Right ventricle myocardium superior (tissue), 1 donor: ENCODE measurements around the gene ECSIT. TPM values are rescaled to one million over a fixed set of nuclear protein-coding genes. Genes with fewer than 3 reads are reported as not detected.

Experiments used
- ATAC-seq: fragments of 200-7000 bp; cut with Tn5 transposase; one replicate; pipeline ENCODE4 v1.9.1; 2020; ENCODE audit warnings: mild to moderate bottlenecking; ENCODE audit not compliant: poor library complexity
- DNase-seq: peaks from one replicate; pipeline ENCODE4 v3.0.0-alpha.2; 2020
- intact Hi-C: fragments of 100-400 bp; cut with DNase I; formaldehyde crosslinking; loops from one replicate; pipeline ENCODE4 v1.11.2; 2022
- total RNA-seq: library from RNA; stranded (reverse); fragmentation: NEBNext Ultra II Directional; extraction: Animal tissue kit (Norgen Biotek cat#: 25700); gene quantifications from one replicate; pipeline ENCODE4 v1.2.1, GENCODE V29; 2021
- donor health status: DM: no; HTN: yes; CAD: no; lungs with severe emphysema.

Gene ECSIT
- total RNA-seq, 1 donor from 2014 or later: 178 TPM

DNA sequence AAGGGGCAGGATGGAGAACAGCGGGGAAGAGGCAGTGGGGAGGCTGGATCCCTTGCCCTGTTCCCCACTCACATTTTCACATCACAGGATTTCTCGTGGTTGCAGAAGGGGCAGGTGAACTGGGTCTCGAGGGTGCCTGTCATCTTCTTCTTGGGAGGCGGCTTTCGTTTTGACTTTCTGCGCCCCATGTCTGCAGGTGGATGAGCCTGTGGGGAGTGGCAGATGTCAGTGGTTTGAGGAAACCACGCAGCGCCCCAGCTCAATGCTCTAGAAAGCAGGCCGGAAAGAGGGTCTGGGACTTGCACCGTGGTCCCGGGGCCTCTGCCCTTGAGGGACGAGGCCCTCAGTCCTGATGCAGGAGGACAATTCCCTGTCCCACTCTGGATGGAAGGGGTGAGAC, 25.2 kb upstream of the ECSIT start:
- intact Hi-C loops: no loop called here
- DNase-seq (no peak), ATAC-seq (no peak)

GRCh38 chr19:11552666-11553372, 23.9 kb upstream of the ECSIT start:
- ATAC-seq (no peak), DNase-seq (no peak)
- intact Hi-C loops: no loop called here

DNA sequence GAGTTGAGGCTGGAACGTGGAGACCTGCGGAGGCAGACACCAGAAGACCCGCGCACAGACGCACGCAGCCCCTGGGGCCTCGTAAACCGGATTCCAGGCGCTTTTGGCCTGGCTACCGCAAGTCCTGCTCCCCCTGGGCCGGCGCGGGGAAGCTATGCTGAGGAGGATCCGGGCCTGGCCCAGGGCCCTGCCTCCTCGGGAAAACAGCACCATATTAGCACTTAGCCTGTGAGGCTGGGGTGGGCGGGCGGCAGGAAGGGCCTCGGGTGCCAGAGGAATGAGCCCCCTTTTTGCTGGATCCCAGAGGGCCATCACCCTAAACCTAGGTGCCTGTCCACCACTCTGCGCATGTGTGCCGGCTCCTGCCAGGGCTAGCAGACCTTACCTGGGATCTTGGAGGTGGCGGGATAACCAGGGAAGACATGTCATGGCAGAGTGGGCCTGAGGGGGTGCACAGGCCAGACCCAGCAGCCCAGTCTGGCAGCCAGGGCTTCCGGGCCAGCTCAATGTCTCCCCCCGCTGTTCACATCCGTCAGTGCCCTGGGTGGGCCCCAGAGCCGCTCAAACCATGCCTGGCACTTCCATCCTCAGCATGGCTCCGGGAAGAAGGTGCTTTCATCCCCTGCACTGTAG, 22.8 kb upstream of the ECSIT start:
- intact Hi-C loops: no loop called here
- ATAC-seq (no peak), DNase-seq (no peak)

DNA sequence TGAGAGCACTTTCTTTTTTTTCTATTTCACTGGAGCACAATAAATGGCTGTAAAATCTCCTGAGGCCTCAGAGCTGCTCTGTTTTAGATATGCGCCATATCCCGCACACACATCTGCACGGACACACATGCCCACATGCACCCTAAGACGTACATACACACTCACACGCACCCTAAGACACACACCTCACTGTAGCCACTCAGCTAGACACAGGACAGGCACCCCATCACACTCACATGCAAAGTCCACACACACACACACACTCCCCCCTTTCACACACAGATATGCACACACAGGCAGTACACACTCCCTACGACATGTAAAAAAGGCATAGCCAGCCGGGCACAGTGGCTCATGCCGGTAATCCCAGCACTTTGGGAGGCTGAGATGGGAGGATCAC, 21.3 kb upstream of the ECSIT start:
- intact Hi-C loops: no loop called here
- ATAC-seq (no peak), DNase-seq (no peak)

GRCh38 chr19:11549386-11549953, 20.5 kb upstream of the ECSIT start:
- no peak for DNase-seq
- intact Hi-C loops: no loop called here
- no peak for ATAC-seq

- no peak for ATAC-seq
- intact Hi-C loops: no loop called here
- DNase-seq: no peak
Observed at GRCh38 chr19:11547929-11548700, 19.2 kb upstream of the ECSIT start.

GRCh38 chr19:11541238-11541637, 12.3 kb upstream of the ECSIT start:
- DNase-seq: no peak
- ATAC-seq: no peak

GRCh38 chr19:11540645-11541044, 11.7 kb upstream of the ECSIT start:
- no peak for DNase-seq
- intact Hi-C loops: no loop called here
- no peak for ATAC-seq

More at GRCh38 chr19:11541238-11541637, 12.3 kb upstream of the ECSIT start:
- intact Hi-C loops: no loop called here

DNA sequence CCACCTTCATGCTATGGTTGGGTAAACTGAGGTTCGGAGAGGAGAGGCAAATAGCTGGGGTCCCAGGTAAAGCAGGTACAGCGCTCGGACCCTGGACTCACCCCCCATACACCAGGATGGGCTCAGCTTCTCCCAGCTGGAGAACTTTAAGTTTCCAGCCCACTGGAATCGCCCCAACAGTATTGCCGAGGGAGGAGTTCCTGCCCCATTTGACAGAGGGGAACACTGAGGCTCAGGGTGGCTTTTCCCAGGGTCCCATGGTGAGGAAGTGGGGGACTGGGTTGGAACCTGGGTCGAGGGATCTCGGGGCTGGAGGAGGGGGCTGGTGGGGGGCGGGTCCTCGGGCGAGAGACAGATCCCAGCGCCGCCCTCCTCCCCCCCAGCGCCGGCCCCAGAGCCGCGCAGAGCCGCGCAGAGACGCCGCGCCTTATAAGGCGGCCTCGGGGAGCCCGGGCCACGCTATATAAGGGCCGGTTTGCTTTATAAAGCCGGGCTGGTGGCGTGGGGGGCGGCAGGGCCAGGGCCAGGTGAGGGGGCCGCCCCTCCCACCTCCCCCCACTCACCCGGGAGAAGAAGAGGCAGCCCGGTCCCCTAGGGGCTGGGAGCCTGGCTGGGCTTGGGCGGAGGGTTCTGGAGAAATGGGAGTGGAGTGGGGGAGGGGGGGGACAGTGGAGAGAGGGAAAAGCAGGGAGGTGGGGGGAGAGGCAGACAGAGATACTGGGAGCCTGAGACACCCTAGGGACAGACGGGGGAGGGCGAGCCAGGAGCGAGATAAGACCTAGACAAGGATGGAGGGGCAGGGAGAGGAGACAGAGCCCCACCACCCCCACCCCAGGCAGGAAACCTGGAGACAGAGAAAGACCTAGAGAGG, 10.8 kb upstream of the ECSIT start:
- peak; percentile 60 for ATAC-seq
- intact Hi-C loops: no loop called here
- no peak for DNase-seq

GRCh38 chr19:11538232-11539036, 9.5 kb upstream of the ECSIT start, which contains the start of gene CNN1:
Gene CNN1, plus strand, starts transcription at chr19:11538851. Its CDS starts 77 bp downstream, at chr19:11538928.
- ATAC-seq: peak; percentile 44
- DNase-seq: peak; percentile 73
- intact Hi-C loops: no loop called here

DNA sequence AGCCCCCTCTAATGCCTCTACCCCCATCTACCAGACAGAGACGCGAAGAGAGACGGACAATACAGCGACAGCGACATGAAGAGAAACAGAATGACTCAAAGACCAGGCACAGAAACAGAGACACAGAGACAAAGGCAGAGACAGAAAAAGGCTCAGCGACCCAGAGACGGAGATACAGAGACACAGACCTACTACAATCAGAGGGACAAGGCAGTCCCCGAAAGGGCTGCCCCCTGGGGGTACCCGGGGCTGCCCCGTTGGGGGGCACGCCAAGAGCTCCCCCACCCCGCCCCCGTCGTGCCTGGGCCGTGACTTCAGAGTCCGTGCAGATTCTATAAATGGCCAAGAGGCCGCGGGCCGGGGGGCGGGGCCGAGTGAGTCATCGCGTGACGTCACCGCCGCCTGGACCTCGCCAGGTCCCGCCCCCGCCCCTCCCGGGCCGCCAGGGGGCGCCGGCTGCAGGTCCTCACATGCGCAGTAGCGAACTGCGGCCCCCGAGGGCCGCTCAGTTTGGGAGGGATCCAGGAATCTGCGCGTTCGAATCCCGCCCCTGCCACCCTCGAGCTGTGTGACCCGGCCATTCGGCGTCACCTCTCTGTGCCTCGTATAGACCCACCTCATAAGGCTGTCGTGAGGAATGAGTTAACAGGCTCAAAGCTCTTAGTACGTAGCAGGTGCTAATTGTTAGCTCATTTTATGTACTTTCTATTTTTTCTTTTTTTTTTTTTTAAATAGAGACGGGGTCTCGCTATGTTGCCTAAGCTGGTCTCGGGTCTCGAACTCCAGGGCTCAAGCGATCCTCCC, 7.1 kb upstream of the ECSIT start:
- DNase-seq (peak; percentile 94), ATAC-seq (peak; percentile 92)
- intact Hi-C loops: no loop called here

DNA sequence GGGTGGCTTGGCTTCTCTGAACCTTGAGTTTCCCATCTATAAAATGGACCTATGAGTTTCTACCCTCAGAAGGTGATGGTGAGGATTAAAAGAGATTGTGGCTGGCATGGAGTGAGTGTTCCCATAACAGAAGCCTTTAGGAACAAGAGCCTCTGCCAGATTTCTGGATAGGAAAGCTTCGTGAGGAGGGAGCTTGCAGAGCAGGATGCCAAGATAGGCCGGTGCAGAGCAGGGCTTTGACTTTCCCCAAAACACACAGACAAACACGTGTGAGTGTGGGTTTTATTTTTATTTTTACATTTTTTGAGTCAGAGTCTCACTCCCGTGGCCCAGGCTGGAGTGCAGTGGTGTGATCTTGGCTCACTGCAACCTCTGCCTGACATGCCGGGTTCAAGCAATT, 6.0 kb upstream of the ECSIT start:
- ATAC-seq (no peak), DNase-seq (no peak)
- intact Hi-C loops: no loop called here

GRCh38 chr19:11534538-11534937, 5.6 kb upstream of the ECSIT start:
- ATAC-seq (no peak), DNase-seq (no peak)
- intact Hi-C loops: no loop called here

- peak; percentile 60 for ATAC-seq
- intact Hi-C loops: no loop called here
- peak; percentile 79 for DNase-seq
Observed at GRCh38 chr19:11530432-11530831, 1.5 kb upstream of the ECSIT start.

GRCh38 chr19:11519138-11519537, 9.8 kb downstream of the ECSIT start:
- intact Hi-C loops: no loop called here
- no peak for DNase-seq
- no peak for ATAC-seq

GRCh38 chr19:11513946-11514345, 15.0 kb downstream of the ECSIT start:
- intact Hi-C loops: no loop called here
- ATAC-seq: no peak

GRCh38 chr19:11510444-11510843, 18.5 kb downstream of the ECSIT start:
- no peak for DNase-seq
- ATAC-seq: no peak
- intact Hi-C loops: no loop called here

More at GRCh38 chr19:11513946-11514345, 15.0 kb downstream of the ECSIT start:
- no peak for DNase-seq
